Right forelimb (tissue), 1 donor: ENCODE measurements around the gene IL1A.
A peak's percentile ranks its signal among the peaks of the same experiment; 100 is the strongest.

ENCODE experiments used
- DNase-seq: peaks from one replicate; pipeline ENCODE4 v3.0.0-alpha.2; 2018

Gene IL1A

GRCh38 chr2:112757265-112757664 lies 27.0 kb downstream of the IL1A start:
- no peak for DNase-seq

- no peak for DNase-seq
Observed at GRCh38 chr2:112756207-112756606, 28.1 kb downstream of the IL1A start.

GRCh38 chr2:112755444-112755843 lies 28.8 kb downstream of the IL1A start:
- DNase-seq = no peak

GRCh38 chr2:112754564-112754963 lies 29.7 kb downstream of the IL1A start:
- DNase-seq = no peak

- no peak for DNase-seq
Observed at GRCh38 chr2:112752667-112753066, 31.6 kb downstream of the IL1A start.

- no peak for DNase-seq
Observed at GRCh38 chr2:112751451-112752197, 32.7 kb downstream of the IL1A start.

GRCh38 chr2:112750560-112750843 lies 33.8 kb downstream of the IL1A start:
- no peak for DNase-seq

GRCh38 chr2:112749755-112750559 lies 34.3 kb downstream of the IL1A start:
- peak; percentile 76 for DNase-seq

- DNase-seq = no peak
Observed at GRCh38 chr2:112740527-112740926, 43.8 kb downstream of the IL1A start.

- DNase-seq = no peak
Observed at GRCh38 chr2:112737542-112738232, 46.6 kb downstream of the IL1A start.

GRCh38 chr2:112733871-112734270 lies 50.4 kb downstream of the IL1A start:
- DNase-seq = no peak

- no peak for DNase-seq
Observed at GRCh38 chr2:112733456-112733855, 50.8 kb downstream of the IL1A start.

- no peak for DNase-seq
Observed at GRCh38 chr2:112731479-112731878, 52.8 kb downstream of the IL1A start.

- no peak for DNase-seq
Observed at GRCh38 chr2:112730791-112731190, 53.5 kb downstream of the IL1A start.

- no peak for DNase-seq
Observed at GRCh38 chr2:112730216-112730615, 54.1 kb downstream of the IL1A start.

- DNase-seq = no peak
Observed at GRCh38 chr2:112728378-112729175, 55.7 kb downstream of the IL1A start.

- no peak for DNase-seq
Observed at GRCh38 chr2:112728029-112728362, 56.3 kb downstream of the IL1A start.

GRCh38 chr2:112727276-112728028 lies 56.8 kb downstream of the IL1A start:
- no peak for DNase-seq

- DNase-seq = peak; percentile 89
Observed at GRCh38 chr2:112726487-112727190, 57.7 kb downstream of the IL1A start.

- no peak for DNase-seq
Observed at GRCh38 chr2:112725545-112726457, 58.5 kb downstream of the IL1A start.
